ENCODE results near the gene TTLL4. TPM values are rescaled to one million over a fixed set of nuclear protein-coding genes. Genes with fewer than 3 reads are reported as not detected.

The TTLL4 gene
- total RNA-seq, 1 experiment from 2014 or later: 33.6 TPM

- ChIA-PET POLR2A (interaction anchor here (0.6 to 2.7 kb wide), 5 partner anchors 7 to 171 kb away, joined by 3 to 17 read pairs (median 3); no protein-coding TSS in a partner anchor), CTCF (interaction anchor here (0.7 to 2.9 kb wide), 5 partner anchors 12 to 154 kb away, joined by 3 to 28 read pairs (median 6); partner anchors contain the start of gene TTLL4)
- Mint-ChIP-seq H3K36me3 (ENCODE audit: insufficient read depth, unreplicated experiment) (peaks cover 12% of the 10 kb centered on the region), H3K4me3 (ENCODE audit: unreplicated experiment) (no peak overlapping the region), H3K4me1 (ENCODE audit: insufficient read depth, unreplicated experiment) (peaks cover 24% of the 10 kb centered on the region), H3K27ac (ENCODE audit: low read depth, unreplicated experiment) (no peak overlapping the region), H3K9me3 (ENCODE audit: unreplicated experiment) (peaks cover 6% of the 10 kb centered on the region), H3K27me3 (ENCODE audit: insufficient read depth, unreplicated experiment) (no peaks in the 10 kb centered on the region)
- intact Hi-C loops (cut with micrococcal nuclease): no loop called here
- TF ChIP-seq CTCF (IDR thresholded peaks at IDR 0.05; ENCODE audit: unreplicated experiment): no peak
- BruUV-seq (replicated peaks): no TSS peak
- no peak for DNase-seq (ENCODE audit: unreplicated experiment)
Observed at GRCh38 chr2:218722419-218722818, 11.8 kb downstream of the TTLL4 start.

GRCh38 chr2:218722876-218723785 lies 12.5 kb downstream of the TTLL4 start:
- POLR2A ChIA-PET: interaction anchor here (0.7 to 2.7 kb wide), 3 partner anchors 9 to 97 kb away, joined by 3 to 17 read pairs (median 3); no protein-coding TSS in a partner anchor
- H3K4me1 Mint-ChIP-seq (ENCODE audit: insufficient read depth, unreplicated experiment): peaks cover 21% of the 10 kb centered on the region
- TF ChIP-seq CTCF (IDR thresholded peaks at IDR 0.05; ENCODE audit: unreplicated experiment): no peak
- H3K4me3 Mint-ChIP-seq (ENCODE audit: unreplicated experiment): no peak overlapping the region
- no TSS peak for BruUV-seq (replicated peaks)
- peaks cover 12% of the 10 kb centered on the region for H3K9me3 Mint-ChIP-seq (ENCODE audit: unreplicated experiment)
- H3K27me3 Mint-ChIP-seq (ENCODE audit: insufficient read depth, unreplicated experiment): no peaks in the 10 kb centered on the region
- DNase-seq (ENCODE audit: unreplicated experiment): no peak
- peaks cover 19% of the 10 kb centered on the region for H3K36me3 Mint-ChIP-seq (ENCODE audit: insufficient read depth, unreplicated experiment)
- no peak overlapping the region for H3K27ac Mint-ChIP-seq (ENCODE audit: low read depth, unreplicated experiment)
- CTCF ChIA-PET: interaction anchor here (0.7 to 2.9 kb wide), 5 partner anchors 13 to 176 kb away, joined by 3 to 28 read pairs (median 3); partner anchors contain the start of gene TTLL4
- intact Hi-C loops (cut with micrococcal nuclease): no loop called here

GRCh38 chr2:218726004-218726574 lies 15.5 kb downstream of the TTLL4 start:
- ChIA-PET CTCF (interaction anchor here (0.6 to 2.5 kb wide), 6 partner anchors 12 to 173 kb away, joined by 3 to 14 read pairs (median 4); partner anchors contain the start of gene TTLL4), POLR2A (interaction anchor here (1.1 kb wide), 1 partner anchor 15 kb away, joined by 4 read pairs; no protein-coding TSS in a partner anchor)
- DNase-seq (ENCODE audit: unreplicated experiment): no peak
- no peak overlapping the region for H3K27ac Mint-ChIP-seq (ENCODE audit: low read depth, unreplicated experiment)
- no peaks in the 10 kb centered on the region for H3K27me3 Mint-ChIP-seq (ENCODE audit: insufficient read depth, unreplicated experiment)
- intact Hi-C loops (cut with micrococcal nuclease): no loop called here
- H3K4me3 Mint-ChIP-seq (ENCODE audit: unreplicated experiment): no peak overlapping the region
- H3K4me1 Mint-ChIP-seq (ENCODE audit: insufficient read depth, unreplicated experiment): peaks cover 15% of the 10 kb centered on the region
- peaks cover 9% of the 10 kb centered on the region for H3K36me3 Mint-ChIP-seq (ENCODE audit: insufficient read depth, unreplicated experiment)
- BruUV-seq (replicated peaks): no TSS peak
- peaks cover 12% of the 10 kb centered on the region for H3K9me3 Mint-ChIP-seq (ENCODE audit: unreplicated experiment)
- TF ChIP-seq CTCF (IDR thresholded peaks at IDR 0.05; ENCODE audit: unreplicated experiment): no peak
